Testis (tissue), 3 donors: ENCODE measurements around the gene SPOUT1. TPM values are rescaled to one million over a fixed set of nuclear protein-coding genes. Genes with fewer than 3 reads are reported as not detected.

ENCODE experiments used
- DNase-seq: peaks from one replicate; pipeline ENCODE4 v3.0.0-alpha.2; 2019
- H3K27ac ChIP-seq, 2 donors: fragments of 200-600 bp; sonication (generic); one replicate each; pipeline ENCODE4 v1.5.1; 2019
- H3K27me3 ChIP-seq: fragments of 200-600 bp; sonication (generic); one replicate; pipeline ENCODE4 v1.5.1; 2019
- H3K36me3 ChIP-seq: fragments of 200-600 bp; sonication (generic); one replicate; pipeline ENCODE4 v1.5.1; 2017; ENCODE audit warnings: low read depth; ENCODE audit errors: missing control alignments
- H3K4me1 ChIP-seq: fragments of 200-600 bp; sonication (generic); one replicate; pipeline ENCODE4 v1.5.1; 2019
- H3K4me3 ChIP-seq, 2 donors: fragments of 200-600 bp; sonication (generic); one replicate each; pipeline ENCODE4 v1.5.1; 2017 to 2019
- H3K9me3 ChIP-seq: fragments of 200-600 bp; sonication (generic); one replicate; pipeline ENCODE4 v1.5.1; 2017
- POLR2A ChIP-seq: fragments of 450-650 bp; IDR thresholded peaks from one replicate; pipeline ENCODE4 v1.6.1; 2017; ENCODE audit warnings: antibody characterized with exemption, mild to moderate bottlenecking, moderate library complexity
- WGBS, 2 donors: methylation state at CpG; one replicate each; pipeline ENCODE4 v1.1.5; 2018; 5-methylcytosine and 5-hydroxymethylcytosine counted together
- intact Hi-C: fragments of 100-400 bp; cut with DNase I; formaldehyde crosslinking; loops from one replicate; pipeline ENCODE4 v1.15.1; 2023; ENCODE audit warnings: low total_unique reads
- polyA plus RNA-seq: library from polyadenylated mRNA; stranded (reverse); fragments of 350-450 nt; fragmentation: Illumina TruSeq; extraction: RNeasy Lipid Tissue Mini Kit (QIAGEN cat#74804); gene quantifications from one replicate; pipeline ENCODE4 v1.2.3, GENCODE V29; 2014; ENCODE audit warnings: low read depth, low replicate concordance; ENCODE audit not compliant: insufficient read depth
- total RNA-seq, 2 donors: library from RNA; depleted of rRNA; stranded (reverse); fragments of >200 nt; gene quantifications; one replicate each; pipeline ENCODE4 v1.2.3, GENCODE V29; 2016
- TF ChIP-seq, protein P1 (sequence below), 3 experiments: fragments of 450-650 bp in 2 of 3; fragments of 200-600 bp in 1 of 3; sonication (generic) in 1 of 3; IDR thresholded peaks; one replicate each; pipeline ENCODE4 v1.5.1; 2016 to 2019; ENCODE audit warnings: antibody characterized with exemption in 3 of 3, mild to moderate bottlenecking in 2 of 3, moderate library complexity in 1 of 3

SPOUT1 gene
- total and polyA plus RNA-seq, 3 donors from 2014 or later: 14.4 to 43.2 (median 34.0) TPM

DNA sequence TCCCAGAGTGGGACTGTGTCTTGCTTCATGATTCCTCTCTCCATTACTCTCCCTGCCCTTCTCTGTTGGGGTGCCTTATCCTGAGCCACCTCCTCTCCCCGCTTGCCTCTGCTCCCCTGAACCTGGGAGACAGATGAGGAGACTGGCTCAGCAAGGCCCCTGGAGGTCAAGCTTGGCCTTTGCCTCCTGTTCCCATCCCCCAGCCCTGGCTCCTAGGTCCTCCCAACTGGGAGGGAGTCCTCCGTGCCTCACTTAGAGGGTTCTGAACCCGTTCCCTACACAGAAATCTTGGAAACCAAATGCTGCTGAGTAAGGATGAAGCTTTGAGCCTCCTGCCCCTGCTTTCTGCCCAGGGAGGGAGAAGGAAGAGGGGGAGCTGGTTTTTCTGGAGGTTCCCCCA lies 21.1 kb downstream of the SPOUT1 start:
- no peak overlapping the region for H3K4me3 ChIP-seq
- no peaks in the 10 kb centered on the region for H3K4me1 ChIP-seq
- no peaks in the 10 kb centered on the region for H3K36me3 ChIP-seq
- no peaks in the 10 kb centered on the region for H3K27me3 ChIP-seq
- H3K27ac ChIP-seq: no peak overlapping the region
- no peak for DNase-seq
- no peaks in the 10 kb centered on the region for H3K9me3 ChIP-seq
- intact Hi-C loops: no loop called here
- TF ChIP-seq, protein P1, sequence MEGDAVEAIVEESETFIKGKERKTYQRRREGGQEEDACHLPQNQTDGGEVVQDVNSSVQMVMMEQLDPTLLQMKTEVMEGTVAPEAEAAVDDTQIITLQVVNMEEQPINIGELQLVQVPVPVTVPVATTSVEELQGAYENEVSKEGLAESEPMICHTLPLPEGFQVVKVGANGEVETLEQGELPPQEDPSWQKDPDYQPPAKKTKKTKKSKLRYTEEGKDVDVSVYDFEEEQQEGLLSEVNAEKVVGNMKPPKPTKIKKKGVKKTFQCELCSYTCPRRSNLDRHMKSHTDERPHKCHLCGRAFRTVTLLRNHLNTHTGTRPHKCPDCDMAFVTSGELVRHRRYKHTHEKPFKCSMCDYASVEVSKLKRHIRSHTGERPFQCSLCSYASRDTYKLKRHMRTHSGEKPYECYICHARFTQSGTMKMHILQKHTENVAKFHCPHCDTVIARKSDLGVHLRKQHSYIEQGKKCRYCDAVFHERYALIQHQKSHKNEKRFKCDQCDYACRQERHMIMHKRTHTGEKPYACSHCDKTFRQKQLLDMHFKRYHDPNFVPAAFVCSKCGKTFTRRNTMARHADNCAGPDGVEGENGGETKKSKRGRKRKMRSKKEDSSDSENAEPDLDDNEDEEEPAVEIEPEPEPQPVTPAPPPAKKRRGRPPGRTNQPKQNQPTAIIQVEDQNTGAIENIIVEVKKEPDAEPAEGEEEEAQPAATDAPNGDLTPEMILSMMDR (IDR thresholded peaks at IDR 0.05): no peak
- TF ChIP-seq POLR2A: no peak
- WGBS, 2 donors: 74 to 87% methylated on average over 3 of the region's 3 CpGs

DNA sequence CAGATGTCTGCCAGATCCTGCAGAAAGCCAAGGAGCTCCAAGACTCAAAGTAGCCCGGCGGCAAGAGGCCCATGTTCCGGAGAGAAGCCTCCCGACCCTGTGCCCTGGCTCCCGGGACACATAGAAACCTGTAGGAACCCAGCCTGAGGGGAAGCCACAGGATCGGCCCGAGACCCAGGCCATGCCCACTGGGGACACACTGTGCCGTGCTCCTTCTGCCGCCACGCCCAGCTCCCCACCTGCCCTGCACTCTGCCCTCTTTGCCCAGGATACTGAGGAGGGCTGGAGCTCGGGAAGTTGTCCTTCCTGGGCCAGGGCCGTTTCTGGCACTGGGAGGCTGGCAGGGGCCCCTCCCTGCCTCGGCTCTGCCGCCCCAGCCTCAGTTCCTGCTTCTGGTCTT lies 21.8 kb downstream of the SPOUT1 start:
- TF ChIP-seq, protein P1 (IDR thresholded peaks at IDR 0.05): no peak
- no peak for TF ChIP-seq POLR2A
- Histone ChIP-seq H3K27me3 (no peaks in the 10 kb centered on the region), H3K9me3 (no peaks in the 10 kb centered on the region), H3K4me1 (no peaks in the 10 kb centered on the region), H3K27ac (no peak overlapping the region), H3K36me3 (no peaks in the 10 kb centered on the region), H3K4me3 (no peak overlapping the region)
- no peak for DNase-seq
- intact Hi-C loops: no loop called here
- 85% methylated on average over 14 of the region's 14 CpGs; no CpG with 5 or more reads in 1 of the 2 donors for WGBS, 2 donors

DNA sequence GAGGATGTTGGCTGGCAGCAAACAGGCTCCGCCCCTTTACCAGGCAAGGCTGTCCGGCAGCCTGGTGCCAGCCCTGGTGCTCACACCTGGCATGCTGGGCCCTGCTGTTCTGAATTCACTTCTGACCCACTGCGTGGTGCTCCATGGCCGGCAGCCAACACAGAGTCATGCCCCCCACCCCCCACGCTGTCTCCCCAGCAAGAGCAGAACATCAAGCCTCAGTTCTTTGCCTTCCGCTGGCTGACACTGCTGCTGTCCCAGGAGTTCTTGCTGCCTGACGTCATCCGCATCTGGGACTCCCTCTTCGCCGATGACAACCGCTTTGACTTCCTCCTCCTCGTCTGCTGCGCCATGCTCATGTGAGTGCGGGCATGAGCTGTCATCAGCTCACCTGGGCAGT lies 23.9 kb downstream of the SPOUT1 start:
- no peaks in the 10 kb centered on the region for H3K27me3 ChIP-seq
- H3K9me3 ChIP-seq: no peaks in the 10 kb centered on the region
- H3K4me1 ChIP-seq: no peaks in the 10 kb centered on the region
- DNase-seq: no peak
- intact Hi-C loops: no loop called here
- no peaks in the 10 kb centered on the region for H3K36me3 ChIP-seq
- no peak overlapping the region for H3K4me3 ChIP-seq
- TF ChIP-seq POLR2A: no peak
- TF ChIP-seq, protein P1 (IDR thresholded peaks at IDR 0.05): no peak
- H3K27ac ChIP-seq: no peak overlapping the region
- 89 to 94% methylated on average over 14 of the region's 14 CpGs for WGBS, 2 donors

DNA sequence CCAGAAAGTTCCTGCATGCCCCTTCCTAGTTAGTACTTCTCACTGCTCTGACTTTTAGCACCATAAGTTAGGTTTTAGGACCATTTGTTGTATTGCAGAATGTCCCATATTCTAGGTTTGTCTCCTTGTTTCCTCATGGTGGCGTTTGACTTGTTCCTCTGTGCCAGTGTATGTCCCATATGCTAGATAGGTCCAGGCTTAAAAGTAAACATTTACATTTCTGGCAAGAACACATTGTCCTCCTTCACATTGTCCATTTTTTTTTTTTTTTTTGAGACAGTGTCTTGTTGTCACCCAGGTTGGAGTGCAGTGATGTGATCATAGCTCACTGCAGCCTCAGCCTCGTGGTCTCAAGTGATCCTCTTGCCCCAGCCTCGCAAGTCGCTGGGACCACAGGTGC lies 27.1 kb downstream of the SPOUT1 start:
- H3K27ac ChIP-seq: no peak overlapping the region

DNA sequence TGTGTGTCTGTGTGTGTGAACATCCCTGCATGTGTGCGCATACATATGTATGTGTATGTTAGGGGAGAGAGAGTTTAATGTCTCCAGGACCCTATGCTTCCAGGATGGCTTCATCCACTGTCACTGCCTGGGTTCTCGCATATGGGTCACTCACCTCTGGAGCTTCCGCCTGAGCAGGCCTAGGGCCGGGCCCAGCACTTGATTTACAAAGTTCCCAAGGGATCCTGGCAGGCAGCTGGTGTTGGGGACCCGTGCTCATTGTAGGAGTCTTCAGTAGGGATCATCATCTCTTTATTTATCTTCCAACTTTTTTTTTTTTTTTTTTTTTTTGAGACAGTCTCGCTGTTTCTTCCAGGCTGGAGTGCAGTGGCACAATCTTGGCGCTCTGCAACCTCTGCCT lies 29.5 kb downstream of the SPOUT1 start:
- TF ChIP-seq POLR2A: no peak
- TF ChIP-seq, protein P1 (IDR thresholded peaks at IDR 0.05): no peak
- Histone ChIP-seq H3K36me3 (no peaks in the 10 kb centered on the region), H3K27ac (no peak overlapping the region), H3K9me3 (no peaks in the 10 kb centered on the region), H3K4me1 (no peaks in the 10 kb centered on the region), H3K27me3 (no peaks in the 10 kb centered on the region), H3K4me3 (no peak overlapping the region)
- intact Hi-C loops: no loop called here
- DNase-seq: no peak
- 90 to 92% methylated on average over 7 of the region's 7 CpGs for WGBS, 2 donors

More for the DNA sequence above, 27.1 kb downstream of the SPOUT1 start:
- Histone ChIP-seq H3K9me3 (no peaks in the 10 kb centered on the region), H3K4me1 (no peaks in the 10 kb centered on the region), H3K4me3 (no peak overlapping the region), H3K36me3 (no peaks in the 10 kb centered on the region), H3K27me3 (no peaks in the 10 kb centered on the region)
- intact Hi-C loops: no loop called here
- no peak for TF ChIP-seq POLR2A
- TF ChIP-seq, protein P1 (IDR thresholded peaks at IDR 0.05): no peak
- WGBS, 2 donors: 93 to 95% methylated on average over 4 of the region's 4 CpGs
- DNase-seq: no peak
